Germinal center (tissue), 1 donor: Measurements from ENCODE around the gene LSM8.
"Not testable (repeated sequence)": the region's sequence is repeated elsewhere in the genome, so short reads cannot be mapped to it uniquely, and the experiment has no call there.

Experiments used
- DNase-seq: peaks from one replicate; pipeline ENCODE4 v3.0.0; 2012; ENCODE audit warnings: mixed read lengths, low spot score

Gene LSM8

DNA sequence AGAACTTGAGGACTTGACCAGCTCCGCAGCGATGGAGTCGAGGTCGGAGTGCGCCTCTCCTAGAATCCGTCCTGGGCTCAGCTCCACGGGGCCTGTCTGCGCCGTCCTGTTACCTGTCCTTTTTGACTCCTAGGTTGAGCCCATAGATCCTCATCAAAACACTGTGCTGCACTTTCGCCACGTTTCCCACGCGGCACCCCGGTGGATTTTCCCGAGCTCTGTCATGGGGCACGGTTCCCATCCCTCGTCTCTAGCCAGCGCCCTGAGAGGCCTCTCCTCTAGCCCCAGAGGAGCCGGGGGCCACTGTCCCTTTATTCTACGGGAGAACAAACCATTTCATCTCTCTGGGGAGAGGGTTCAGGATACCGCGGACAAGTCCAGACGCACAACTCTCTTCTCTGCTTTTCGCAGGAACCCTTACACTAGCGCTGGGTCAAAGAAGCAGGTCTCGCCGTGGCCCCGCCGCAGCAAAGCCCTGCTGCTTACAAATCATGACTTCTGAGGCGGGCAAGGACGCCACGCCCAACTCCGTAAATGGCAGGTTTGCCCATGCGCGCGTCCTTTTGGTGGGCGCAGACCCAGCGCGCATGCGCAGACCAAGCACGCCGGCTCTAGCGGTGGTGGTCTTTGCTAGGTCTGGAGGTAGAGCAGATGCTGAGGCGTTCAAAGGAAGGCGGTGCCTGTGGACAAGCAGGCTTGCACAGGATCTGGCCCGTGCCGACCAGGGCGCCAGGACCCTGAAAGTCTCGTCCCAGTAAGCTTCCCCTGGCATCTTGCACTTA is 30.3 kb downstream of the LSM8 start:
- peak; percentile 92 for DNase-seq

DNA sequence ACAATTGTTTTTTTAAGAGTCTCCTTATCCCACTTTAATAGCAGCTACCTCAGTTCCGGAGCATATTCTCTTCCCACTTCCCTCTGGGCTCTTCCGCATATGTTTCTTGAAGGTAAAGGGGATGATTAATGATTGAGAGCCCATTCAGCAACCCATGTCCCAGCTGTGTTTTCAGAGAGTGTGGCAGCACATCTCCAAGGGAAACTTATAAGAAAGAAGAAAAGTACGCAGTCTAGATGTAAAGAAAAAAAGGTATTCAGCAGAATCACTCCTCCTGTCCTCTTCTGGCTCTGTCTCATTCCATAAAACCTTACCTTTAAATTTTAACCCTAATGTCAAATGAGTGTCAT is 30.8 kb downstream of the LSM8 start:
- no peak for DNase-seq

DNA sequence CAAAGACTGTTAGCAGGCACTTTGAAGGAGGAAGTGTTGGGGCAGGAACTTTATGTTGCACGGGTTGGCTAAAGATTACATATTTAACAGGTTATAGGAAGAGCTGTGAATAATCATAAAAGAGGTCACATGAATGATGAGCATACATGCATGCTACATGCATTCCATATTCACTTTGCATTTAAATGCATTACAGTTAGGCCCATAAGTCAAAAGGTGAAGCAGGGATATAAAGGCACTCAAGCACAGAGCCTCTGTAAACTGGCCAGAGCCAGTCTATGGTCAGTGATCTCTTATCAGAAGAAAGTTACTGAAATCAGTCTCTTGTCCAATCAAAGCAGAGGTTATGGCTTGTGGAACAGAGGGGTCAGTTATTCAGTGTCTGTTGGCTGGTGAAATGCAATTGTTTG is 33.3 kb downstream of the LSM8 start:
- no peak for DNase-seq

- DNase-seq, result no peak
These were observed 34.6 kb downstream of the LSM8 start for GRCh38 chr7:118218413-118219156.

GRCh38 chr7:118219157-118219512 is 35.2 kb downstream of the LSM8 start:
- DNase-seq, result no peak

DNA sequence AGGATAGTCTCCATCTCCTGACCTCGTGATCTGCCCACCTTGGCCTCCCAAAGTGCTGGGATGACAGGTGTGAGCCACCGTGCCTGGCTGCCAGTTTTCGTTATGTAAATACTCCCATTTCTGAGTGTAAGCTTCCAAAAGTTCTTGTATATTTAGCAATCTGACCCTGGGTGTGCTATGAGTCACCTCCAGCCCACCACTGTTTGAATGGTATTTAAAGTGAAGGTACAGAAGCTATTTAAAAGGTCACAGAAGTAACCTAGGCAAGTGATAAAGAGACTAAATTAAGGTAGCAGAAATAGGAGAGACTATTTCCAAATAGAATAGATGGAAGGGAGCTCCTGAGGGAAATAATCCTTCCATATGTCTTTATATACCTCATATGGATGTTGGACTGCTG is 36.6 kb downstream of the LSM8 start:
- DNase-seq, result no peak

- no peak for DNase-seq
These were observed 38.6 kb downstream of the LSM8 start for GRCh38 chr7:118222591-118222990.

DNA sequence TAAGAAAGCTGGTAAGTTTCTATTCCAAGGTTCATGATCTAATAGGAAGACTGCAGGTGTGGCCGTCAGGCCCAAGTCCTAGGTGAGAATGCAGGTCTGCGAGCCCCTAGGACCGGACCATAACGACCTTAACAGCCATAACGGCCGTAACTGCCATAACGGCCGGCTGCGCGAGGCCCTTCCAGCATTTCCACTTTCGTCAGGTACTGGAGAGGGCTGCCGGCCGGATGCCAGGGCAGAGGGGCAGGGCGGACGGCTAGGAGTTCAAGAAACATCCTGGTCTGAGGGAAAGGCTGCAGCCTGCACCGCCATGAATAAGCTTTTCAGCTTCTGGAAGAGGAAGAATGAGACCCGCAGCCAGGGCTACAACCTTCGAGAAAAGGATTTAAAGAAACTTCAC is 40.6 kb downstream of the LSM8 start, which contains the start of gene ANKRD7:
Gene ANKRD7 (plus strand): TSS at position 184 of the 400 bp plus-strand sequence. CDS start 127 bp downstream, at position 311.
- no peak for DNase-seq

GRCh38 chr7:118232837-118233236 is 48.9 kb downstream of the LSM8 start:
- no peak for DNase-seq

DNA sequence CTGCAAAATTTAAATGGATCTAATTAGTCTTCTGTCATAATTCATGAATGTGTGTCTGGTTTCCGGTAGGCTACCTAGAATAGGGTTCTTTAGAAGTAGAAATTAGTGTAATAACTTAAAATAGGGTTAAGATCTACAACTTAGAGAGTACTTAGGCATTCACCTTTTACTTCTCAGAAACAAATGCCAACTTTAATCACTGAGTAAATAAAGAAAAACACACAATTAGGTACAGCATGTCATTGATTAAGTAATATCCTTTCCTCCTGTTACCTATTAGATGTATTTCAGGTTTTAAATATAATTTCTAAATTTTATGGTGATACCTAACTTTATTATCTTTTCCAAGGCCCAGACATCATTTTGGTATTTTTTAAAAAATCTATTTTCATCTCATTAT is 49.8 kb downstream of the LSM8 start:
- no peak for DNase-seq

DNA sequence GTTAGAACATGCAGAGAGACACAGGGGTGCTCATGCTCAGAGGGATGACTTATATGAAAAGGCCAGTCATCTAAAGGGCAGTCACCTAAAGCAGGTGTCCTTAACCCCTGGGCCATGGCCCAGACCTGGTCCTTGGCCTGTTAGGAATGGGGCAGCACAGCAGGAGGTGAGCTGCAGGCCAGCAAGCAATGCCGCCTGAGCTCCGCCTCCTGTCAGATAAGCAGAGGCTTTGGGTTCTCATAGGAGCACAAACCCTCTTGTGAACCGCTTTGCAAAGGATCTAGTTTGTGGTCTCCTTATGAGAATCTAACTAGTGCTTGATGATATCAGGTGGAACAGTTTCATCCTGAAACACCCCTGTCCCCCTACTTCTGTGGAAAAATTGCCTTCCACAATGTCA is 55.0 kb downstream of the LSM8 start:
- DNase-seq, result no peak

- DNase-seq, result not testable (repeated sequence)
These were observed 56.4 kb downstream of the LSM8 start for GRCh38 chr7:118240320-118240719.
